MCF 10A (cell line): Measurements from ENCODE around the gene DHX34. TPM values are rescaled to one million over a fixed set of nuclear protein-coding genes. Genes with fewer than 3 reads are reported as not detected.
"Not testable (repeated sequence)": the region's sequence is repeated elsewhere in the genome, so short reads cannot be mapped to it uniquely, and the experiment has no call there.

Experiments used
- BruUV-seq: library from RNA; stranded (reverse); fragments of 400-500 nt; replicated peaks from 2 replicates; lab custom pipeline; 2021; lab: Mats Ljungman, UMichigan
- CTCF ChIA-PET: fragments of 300-600 bp; sonication (Branson Sonifier 250); formaldehyde crosslinking; extraction: SDS; loops from one replicate; lab custom pipeline; 2021; ENCODE audit warnings: antibody characterized with exemption, inconsistent platforms; lab: Yijun Ruan, JAX
- POLR2A ChIA-PET: fragments of 300-600, 350-650 bp; sonication (Branson Sonifier 250); formaldehyde crosslinking; extraction: SDS; loops from one replicate; lab custom pipeline; 2020; ENCODE audit warnings: antibody characterized with exemption, inconsistent platforms; lab: Yijun Ruan, JAX
- DNase-seq: peaks from one replicate; pipeline ENCODE4 v3.0.0-alpha.2; 2018; ENCODE audit not compliant: unreplicated experiment
- H3K27ac Mint-ChIP-seq: one replicate; pipeline ENCODE4 v1.8.0; 2022; ENCODE audit warnings: mild to moderate bottlenecking, low read depth, mixed read lengths; ENCODE audit not compliant: unreplicated experiment
- H3K27me3 Mint-ChIP-seq: one replicate; pipeline ENCODE4 v1.8.0; 2022; ENCODE audit warnings: mixed read lengths; ENCODE audit not compliant: insufficient read depth, unreplicated experiment
- H3K36me3 Mint-ChIP-seq: one replicate; pipeline ENCODE4 v1.8.0; 2022; ENCODE audit warnings: mild to moderate bottlenecking, moderate library complexity, mixed read lengths; ENCODE audit not compliant: insufficient read depth, unreplicated experiment
- H3K4me1 Mint-ChIP-seq: one replicate; pipeline ENCODE4 v1.8.0; 2022; ENCODE audit warnings: mixed read lengths; ENCODE audit not compliant: insufficient read depth, unreplicated experiment
- H3K4me3 Mint-ChIP-seq: one replicate; pipeline ENCODE4 v1.8.0; 2022; ENCODE audit warnings: mild to moderate bottlenecking, moderate library complexity, mixed read lengths; ENCODE audit not compliant: unreplicated experiment
- H3K9me3 Mint-ChIP-seq: one replicate; pipeline ENCODE4 v1.8.0; 2022; ENCODE audit warnings: mixed read lengths; ENCODE audit not compliant: unreplicated experiment
- intact Hi-C: fragments of 100-400 bp; cut with micrococcal nuclease; formaldehyde crosslinking; loops from 2 replicates; pipeline ENCODE4 v1.14.1; 2022
- total RNA-seq: library from RNA; stranded (reverse); gene quantifications from 2 replicates; pipeline ENCODE4 v1.2.3, GENCODE V29; 2022
- TF ChIP-seq, protein P1 (sequence below): fragments of 200-600 bp; IDR thresholded peaks from one replicate; pipeline ENCODE4 v1.8.0; 2022; ENCODE audit warnings: antibody characterized with exemption, mild to moderate bottlenecking; ENCODE audit not compliant: unreplicated experiment

Gene DHX34
- total RNA-seq, 1 experiment from 2014 or later = 34.7 TPM

GRCh38 chr19:47363758-47364531 lies 14.8 kb downstream of the DHX34 start:
- peak; percentile 81 for DNase-seq
- Mint-ChIP-seq H3K27me3 (no peaks in the 10 kb centered on the region), H3K27ac (no peak overlapping the region), H3K4me3 (no peak overlapping the region), H3K9me3 (no peaks in the 10 kb centered on the region), H3K36me3 (peaks cover 94% of the 10 kb centered on the region), H3K4me1 (peaks cover 7% of the 10 kb centered on the region)
- ChIA-PET POLR2A (no interaction called here), CTCF (interaction anchor here (0.6 to 2.2 kb wide), 3 partner anchors 15 to 347 kb away, joined by 3 to 13 read pairs (median 3); partner anchors contain the start of gene DHX34)
- intact Hi-C loops = no loop called here
- BruUV-seq = no TSS peak
- TF ChIP-seq, protein P1, sequence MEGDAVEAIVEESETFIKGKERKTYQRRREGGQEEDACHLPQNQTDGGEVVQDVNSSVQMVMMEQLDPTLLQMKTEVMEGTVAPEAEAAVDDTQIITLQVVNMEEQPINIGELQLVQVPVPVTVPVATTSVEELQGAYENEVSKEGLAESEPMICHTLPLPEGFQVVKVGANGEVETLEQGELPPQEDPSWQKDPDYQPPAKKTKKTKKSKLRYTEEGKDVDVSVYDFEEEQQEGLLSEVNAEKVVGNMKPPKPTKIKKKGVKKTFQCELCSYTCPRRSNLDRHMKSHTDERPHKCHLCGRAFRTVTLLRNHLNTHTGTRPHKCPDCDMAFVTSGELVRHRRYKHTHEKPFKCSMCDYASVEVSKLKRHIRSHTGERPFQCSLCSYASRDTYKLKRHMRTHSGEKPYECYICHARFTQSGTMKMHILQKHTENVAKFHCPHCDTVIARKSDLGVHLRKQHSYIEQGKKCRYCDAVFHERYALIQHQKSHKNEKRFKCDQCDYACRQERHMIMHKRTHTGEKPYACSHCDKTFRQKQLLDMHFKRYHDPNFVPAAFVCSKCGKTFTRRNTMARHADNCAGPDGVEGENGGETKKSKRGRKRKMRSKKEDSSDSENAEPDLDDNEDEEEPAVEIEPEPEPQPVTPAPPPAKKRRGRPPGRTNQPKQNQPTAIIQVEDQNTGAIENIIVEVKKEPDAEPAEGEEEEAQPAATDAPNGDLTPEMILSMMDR = no peak

GRCh38 chr19:47365455-47365854 lies 16.3 kb downstream of the DHX34 start:
- H3K27ac Mint-ChIP-seq, BruUV-seq, H3K4me3 Mint-ChIP-seq, H3K9me3 Mint-ChIP-seq, POLR2A ChIA-PET, H3K27me3 Mint-ChIP-seq, DNase-seq, intact Hi-C loops: not testable (repeated sequence)
- CTCF ChIA-PET = interaction anchor here (1.0 kb wide), 1 partner anchor 62 kb away, joined by 3 read pairs; no protein-coding TSS in a partner anchor
- H3K4me1 Mint-ChIP-seq = peaks cover 21% of the 10 kb centered on the region
- H3K36me3 Mint-ChIP-seq = peaks cover 92% of the 10 kb centered on the region

DNA sequence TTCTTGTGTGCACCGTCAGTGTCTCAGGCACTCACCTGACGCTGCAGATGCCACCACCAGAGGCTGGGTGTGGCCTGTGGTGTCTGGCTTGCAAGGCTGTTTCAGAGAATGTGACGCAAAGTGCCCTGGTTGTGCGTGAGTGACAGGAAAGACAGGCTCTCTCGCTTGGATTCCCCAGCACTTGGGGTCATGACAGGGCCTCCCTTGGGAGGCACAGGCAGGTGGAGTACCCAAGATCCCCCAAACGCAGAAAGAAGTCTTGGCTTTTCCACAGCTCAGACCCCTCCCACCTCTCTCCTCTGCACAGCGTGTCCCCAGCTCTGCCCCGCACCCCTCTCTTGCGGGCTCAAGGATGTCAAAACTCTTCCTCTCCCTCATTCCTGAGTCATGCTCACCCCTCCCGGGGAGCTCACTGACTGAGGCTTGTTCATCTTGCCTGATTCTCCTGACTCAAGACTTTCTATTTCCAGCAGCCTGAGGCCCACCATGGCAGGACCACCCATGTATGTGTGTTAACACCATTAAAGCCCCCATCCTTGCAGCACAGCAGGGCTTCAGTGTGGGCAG lies 21.0 kb downstream of the DHX34 start:
- Mint-ChIP-seq H3K36me3 (peaks cover 84% of the 10 kb centered on the region), H3K9me3 (no peaks in the 10 kb centered on the region), H3K27me3 (no peaks in the 10 kb centered on the region), H3K4me3 (no peak overlapping the region), H3K4me1 (peaks cover 14% of the 10 kb centered on the region), H3K27ac (no peak overlapping the region)
- peak; percentile 87 for DNase-seq
- intact Hi-C loops = no loop called here
- POLR2A ChIA-PET = interaction anchor here (0.6 to 2.0 kb wide), 2 partner anchors 21 to 78 kb away, joined by 3 to 12 read pairs; partner anchors contain the start of gene DHX34
- CTCF ChIA-PET = interaction anchor here (2.4 to 2.9 kb wide), 2 partner anchors 21 kb away, joined by 11 to 19 read pairs; partner anchors contain the start of gene DHX34
- TF ChIP-seq, protein P1 = no peak
- no TSS peak for BruUV-seq

DNA sequence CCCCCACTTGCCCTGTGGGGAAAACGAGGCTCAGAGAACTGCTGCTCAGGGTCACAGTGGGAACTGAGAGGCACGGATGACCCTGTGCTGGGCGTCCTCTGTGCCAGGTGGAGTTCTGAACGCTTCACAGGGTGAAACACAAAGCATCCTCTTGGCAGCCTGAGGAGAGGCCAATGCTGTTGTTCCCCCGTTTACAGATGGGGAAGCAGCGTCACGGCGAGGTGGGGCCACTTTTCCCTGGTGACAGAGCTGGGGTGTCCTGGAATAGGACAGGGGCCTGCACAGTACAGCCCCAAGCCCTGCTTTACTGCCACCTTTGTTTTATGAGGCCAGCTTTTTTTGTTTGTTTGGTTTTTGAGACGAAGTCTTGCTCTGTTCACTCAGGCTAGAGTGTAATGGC lies 22.1 kb downstream of the DHX34 start:
- peaks cover 84% of the 10 kb centered on the region for H3K36me3 Mint-ChIP-seq

More for the DNA sequence above, 22.1 kb downstream of the DHX34 start:
- intact Hi-C loops = no loop called here
- Mint-ChIP-seq H3K4me3 (no peak overlapping the region), H3K9me3 (no peaks in the 10 kb centered on the region), H3K27ac (no peak overlapping the region), H3K27me3 (no peaks in the 10 kb centered on the region), H3K4me1 (peaks cover 14% of the 10 kb centered on the region)
- BruUV-seq = no TSS peak
- DNase-seq = no peak
- TF ChIP-seq, protein P1 = no peak
- CTCF ChIA-PET = interaction anchor here (0.6 to 2.4 kb wide), 3 partner anchors 20 to 79 kb away, joined by 3 to 11 read pairs (median 5); no protein-coding TSS in a partner anchor
- POLR2A ChIA-PET = no interaction called here
